Smooth muscle cell (in vitro differentiated cells): ENCODE results near the gene RABGGTB. TPM values are rescaled to one million over a fixed set of nuclear protein-coding genes. Genes with fewer than 3 reads are reported as not detected.

Source experiments
- DNase-seq: peaks from one replicate; lab custom pipeline; 2025; ENCODE audit not compliant: unreplicated experiment; lab: John Stamatoyannopoulos, UW
- H2AFZ ChIP-seq: fragments of 200-600 bp; sonication (generic); 2 replicates; pipeline ENCODE4 v1.6.0; 2016; ENCODE audit warnings: antibody characterized with exemption, low read depth, mild to moderate bottlenecking
- H3F3A ChIP-seq: fragments of 200-600 bp; sonication (generic); 2 replicates; pipeline ENCODE4 v1.6.0; 2017; ENCODE audit warnings: antibody characterized with exemption, low read depth
- H3K27ac ChIP-seq: fragments of 200-600 bp; sonication (generic); 2 replicates; pipeline ENCODE4 v1.5.1; 2016; ENCODE audit warnings: low read depth, mild to moderate bottlenecking
- H3K27me3 ChIP-seq: fragments of 200-600 bp; sonication (generic); 2 replicates; pipeline ENCODE4 v1.6.1; 2016; ENCODE audit warnings: low read depth, mild to moderate bottlenecking
- H3K36me3 ChIP-seq: fragments of 200-600 bp; sonication (generic); 2 replicates; pipeline ENCODE4 v1.5.1; 2016; ENCODE audit warnings: low read depth
- H3K4me1 ChIP-seq: fragments of 200-600 bp; sonication (generic); 2 replicates; pipeline ENCODE4 v1.5.1; 2016; ENCODE audit warnings: low read depth
- H3K4me2 ChIP-seq: fragments of 200-600 bp; sonication (generic); 2 replicates; pipeline ENCODE4 v1.6.0; 2016; ENCODE audit warnings: mild to moderate bottlenecking
- H3K4me3 ChIP-seq: fragments of 200-600 bp; sonication (generic); 2 replicates; pipeline ENCODE4 v1.5.1; 2016; ENCODE audit warnings: mild to moderate bottlenecking
- H3K79me2 ChIP-seq: fragments of 200-600 bp; sonication (generic); 2 replicates; pipeline ENCODE4 v1.6.0; 2016; ENCODE audit warnings: low read depth, mild to moderate bottlenecking
- H3K9ac ChIP-seq: fragments of 200-600 bp; sonication (generic); 2 replicates; pipeline ENCODE4 v1.6.0; 2016; ENCODE audit warnings: low read depth
- H3K9me3 ChIP-seq: fragments of 200-600 bp; sonication (generic); replicated peaks from 2 replicates; pipeline ENCODE4 v1.5.1; 2016; ENCODE audit warnings: low read depth
- H4K20me1 ChIP-seq: fragments of 200-600 bp; sonication (generic); 2 replicates; pipeline ENCODE4 v1.6.0; 2016; ENCODE audit warnings: low read depth
- WGBS: methylation state at CpG from one replicate; pipeline ENCODE4 v1.1.7; 2016; ENCODE audit warnings: low lambda C conversion rate; 5-methylcytosine and 5-hydroxymethylcytosine counted together
- polyA plus RNA-seq: library from polyadenylated mRNA; unstranded; fragments of >200 nt; fragmentation: Nextera tagmentation; extraction: Ambion mirVana; gene quantifications from 2 replicates; pipeline ENCODE4 v1.2.1, GENCODE V29; 2016
- small RNA-seq: library from RNA; depleted of rRNA; stranded (forward); fragments of <200 nt; gene quantifications from one replicate; pipeline ENCODE3, GENCODE V24; 2014
- total RNA-seq: library from RNA; depleted of rRNA; stranded (reverse); fragments of >200 nt; gene quantifications from 2 replicates; pipeline ENCODE4 v1.2.3, GENCODE V29; 2014
- TF ChIP-seq, protein P1 (sequence below): fragments of 200-600 bp; sonication (generic); IDR thresholded peaks from 2 replicates; pipeline ENCODE4 v1.5.1; 2017; ENCODE audit warnings: borderline replicate concordance, mild to moderate bottlenecking, antibody characterized with exemption; ENCODE audit not compliant: insufficient read depth, poor library complexity, severe bottlenecking

RABGGTB gene
- total and polyA plus RNA-seq, 2 experiments from 2014 or later = 18.0 to 97.4 TPM

DNA sequence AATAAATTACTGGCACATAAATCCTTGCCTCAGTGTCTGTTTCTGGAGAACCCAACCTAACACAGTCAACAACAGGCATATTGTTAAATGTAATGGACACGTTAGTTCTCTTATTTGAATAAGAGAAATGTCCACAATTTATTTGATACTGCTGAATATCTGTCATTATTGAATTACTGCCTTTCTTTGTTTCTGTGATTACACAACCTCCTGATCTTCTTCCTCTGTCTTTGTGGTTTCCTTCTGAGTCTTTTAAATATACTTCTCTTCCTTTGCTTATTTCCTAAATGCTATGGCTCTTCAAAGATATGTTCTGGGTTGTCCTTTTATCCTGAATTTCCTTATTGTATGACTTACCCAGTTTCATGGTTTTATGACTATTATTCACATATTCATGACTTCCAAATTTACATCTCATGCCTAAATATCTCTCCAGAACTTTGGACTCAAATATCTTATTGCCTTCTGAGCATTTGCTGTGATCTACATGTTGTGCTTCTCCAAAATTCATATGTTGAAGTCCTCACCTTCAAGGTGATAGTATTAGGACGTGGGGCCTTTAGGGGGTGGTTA lies 50.6 kb downstream of the RABGGTB start:
- H3K4me2 ChIP-seq = no peak overlapping the region
- no peaks in the 10 kb centered on the region for H3K79me2 ChIP-seq
- no peak overlapping the region for H3K4me3 ChIP-seq
- TF ChIP-seq, protein P1, sequence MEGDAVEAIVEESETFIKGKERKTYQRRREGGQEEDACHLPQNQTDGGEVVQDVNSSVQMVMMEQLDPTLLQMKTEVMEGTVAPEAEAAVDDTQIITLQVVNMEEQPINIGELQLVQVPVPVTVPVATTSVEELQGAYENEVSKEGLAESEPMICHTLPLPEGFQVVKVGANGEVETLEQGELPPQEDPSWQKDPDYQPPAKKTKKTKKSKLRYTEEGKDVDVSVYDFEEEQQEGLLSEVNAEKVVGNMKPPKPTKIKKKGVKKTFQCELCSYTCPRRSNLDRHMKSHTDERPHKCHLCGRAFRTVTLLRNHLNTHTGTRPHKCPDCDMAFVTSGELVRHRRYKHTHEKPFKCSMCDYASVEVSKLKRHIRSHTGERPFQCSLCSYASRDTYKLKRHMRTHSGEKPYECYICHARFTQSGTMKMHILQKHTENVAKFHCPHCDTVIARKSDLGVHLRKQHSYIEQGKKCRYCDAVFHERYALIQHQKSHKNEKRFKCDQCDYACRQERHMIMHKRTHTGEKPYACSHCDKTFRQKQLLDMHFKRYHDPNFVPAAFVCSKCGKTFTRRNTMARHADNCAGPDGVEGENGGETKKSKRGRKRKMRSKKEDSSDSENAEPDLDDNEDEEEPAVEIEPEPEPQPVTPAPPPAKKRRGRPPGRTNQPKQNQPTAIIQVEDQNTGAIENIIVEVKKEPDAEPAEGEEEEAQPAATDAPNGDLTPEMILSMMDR = no peak
- 89% methylated on average over 2 of the region's 2 CpGs for WGBS
- no peak overlapping the region for H3K9ac ChIP-seq
- H3K27ac ChIP-seq = no peak overlapping the region
- no peaks in the 10 kb centered on the region for H3K9me3 ChIP-seq
- no peak for DNase-seq
- H4K20me1 ChIP-seq = no peaks in the 10 kb centered on the region
- no peaks in the 10 kb centered on the region for H3K4me1 ChIP-seq
- H3F3A ChIP-seq = no peaks in the 10 kb centered on the region
- H2AFZ ChIP-seq = no peak overlapping the region
- no peaks in the 10 kb centered on the region for H3K36me3 ChIP-seq
- H3K27me3 ChIP-seq = no peaks in the 10 kb centered on the region

DNA sequence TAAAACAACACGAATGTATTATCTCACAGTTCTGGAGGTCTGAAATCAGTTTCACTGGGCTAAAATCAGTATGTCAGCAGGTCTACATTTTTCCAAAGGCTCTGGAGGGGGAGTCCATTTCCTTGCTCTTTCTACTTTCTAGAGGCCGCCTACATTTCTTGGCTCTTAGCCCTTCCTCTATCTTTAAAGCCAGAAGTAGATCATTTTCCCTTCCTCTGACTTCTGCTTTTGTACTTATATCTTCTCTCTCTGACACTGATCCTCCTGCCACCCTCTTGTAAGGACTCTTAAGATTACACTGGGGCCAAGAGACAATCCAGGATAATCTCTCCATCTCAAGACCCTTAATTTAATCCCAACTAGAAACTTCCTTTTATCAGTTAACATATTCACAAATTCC lies 52.0 kb downstream of the RABGGTB start:
- no peak overlapping the region for H3K27ac ChIP-seq
- H3K4me1 ChIP-seq = no peaks in the 10 kb centered on the region
- H3K36me3 ChIP-seq = no peaks in the 10 kb centered on the region
- H3K4me3 ChIP-seq = no peak overlapping the region
- TF ChIP-seq, protein P1 = no peak
- no peaks in the 10 kb centered on the region for H3K79me2 ChIP-seq
- 80% methylated on average over 2 of the region's 2 CpGs for WGBS
- no peak overlapping the region for H3K9ac ChIP-seq
- no peaks in the 10 kb centered on the region for H3K27me3 ChIP-seq
- no peaks in the 10 kb centered on the region for H3F3A ChIP-seq
- DNase-seq = no peak
- H2AFZ ChIP-seq = no peak overlapping the region
- H4K20me1 ChIP-seq = no peaks in the 10 kb centered on the region
- no peaks in the 10 kb centered on the region for H3K9me3 ChIP-seq
- H3K4me2 ChIP-seq = no peak overlapping the region

DNA sequence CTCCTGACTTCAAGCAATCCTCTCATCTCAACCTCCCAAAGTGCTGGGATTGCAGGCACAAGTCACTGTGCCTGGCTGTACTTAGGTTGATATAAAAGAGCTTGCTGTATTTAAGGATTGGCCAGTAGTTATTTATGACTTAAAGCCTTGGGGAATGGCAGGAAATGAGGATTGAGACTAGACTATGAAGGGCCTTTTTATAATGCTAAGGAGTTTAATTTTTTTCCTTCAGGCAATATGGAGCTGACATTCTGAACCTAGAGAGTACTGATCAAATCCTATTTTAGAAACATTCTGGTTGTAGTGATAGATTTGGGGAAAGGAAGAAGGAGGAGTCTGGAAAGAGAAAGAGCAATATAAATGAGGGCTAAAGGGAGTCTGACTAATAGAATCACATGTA lies 55.4 kb downstream of the RABGGTB start:
- H3K4me3 ChIP-seq = no peak overlapping the region

More for the DNA sequence above, 55.4 kb downstream of the RABGGTB start:
- Histone ChIP-seq H3K27me3 (no peaks in the 10 kb centered on the region), H3K9ac (no peak overlapping the region), H3K79me2 (no peaks in the 10 kb centered on the region), H2AFZ (no peak overlapping the region), H4K20me1 (no peaks in the 10 kb centered on the region), H3K27ac (no peak overlapping the region), H3K9me3 (no peaks in the 10 kb centered on the region), H3F3A (no peaks in the 10 kb centered on the region), H3K4me1 (no peaks in the 10 kb centered on the region), H3K4me2 (no peak overlapping the region), H3K36me3 (no peaks in the 10 kb centered on the region)
- DNase-seq = no peak
- TF ChIP-seq, protein P1 = no peak

Small RNA genes lying within 50 kb of the gene (small RNA-seq; reads per million reads assigned to genes)
- gene SNORD45A (not detected), gene SNORD45B (not detected), gene SNORD45C (not detected)

Other genes with a start within 250 kb of the RABGGTB start
- 4.3 and 4.4 TPM in 2 replicates for gene SLC44A5, start 175.1 kb upstream of the RABGGTB start, total RNA-seq
- 0.89 and 1.4 TPM in 2 replicates for gene SLC44A5, start 175.1 kb upstream of the RABGGTB start, polyA plus RNA-seq
- gene ACADM, start 61.5 kb upstream of the RABGGTB start, total RNA-seq = 26.5 and 28.6 TPM in 2 replicates
- gene ACADM, start 61.5 kb upstream of the RABGGTB start, polyA plus RNA-seq = 13.3 and 20.5 TPM in 2 replicates
- not detected in 2 replicates for gene MSH4, start 10.6 kb downstream of the RABGGTB start, total RNA-seq
- not detected in 2 replicates for gene MSH4, start 10.6 kb downstream of the RABGGTB start, polyA plus RNA-seq
- not detected in 2 replicates for gene ASB17, start 146.1 kb downstream of the RABGGTB start, total RNA-seq
- gene ASB17, start 146.1 kb downstream of the RABGGTB start, polyA plus RNA-seq = not detected in 2 replicates